HepG2 (cell line): ENCODE data around the gene NBEAL2. TPM values are rescaled to one million over a fixed set of nuclear protein-coding genes. Genes with fewer than 3 reads are reported as not detected.

ENCODE experiments used
- CREB1 ChIP-seq, 2 experiments: fragments of 450-650 bp in 1 of 2; IDR thresholded peaks; 2 replicates each; pipeline ENCODE4 v1.6.1; 2016 to 2017; ENCODE audit warnings: control low read depth in 1 of 2, mild to moderate bottlenecking in 1 of 2, missing compliant biosample characterization in 1 of 2, missing genetic modification characterization in 1 of 2
- EP300 ChIP-seq, 3 experiments: sonication (generic) in 1 of 3; formaldehyde crosslinking in 1 of 3; IDR thresholded peaks; 2 replicates each; pipeline versions ENCODE4 v1.5.1 to v1.6.1; 2011 to 2020; ENCODE audit warnings: low read depth in 2 of 3, low read length in 2 of 3, borderline replicate concordance in 1 of 3, improper control_type of control experiment in 1 of 3, mild to moderate bottlenecking in 1 of 3, missing genetic modification reagents in 1 of 3, moderate library complexity in 1 of 3
- HNF4A ChIP-seq: sonication (generic); formaldehyde crosslinking; IDR thresholded peaks from 2 replicates; pipeline ENCODE4 v1.4.0; 2020; ENCODE audit warnings: missing genetic modification reagents
- ISX ChIP-seq: sonication (generic); formaldehyde crosslinking; conservative IDR thresholded peaks from 2 replicates; pipeline ENCODE4 v1.5.0; 2020; ENCODE audit warnings: missing genetic modification reagents
- NFE2L2 ChIP-seq: fragments of 150-350 bp; IDR thresholded peaks from 2 replicates; pipeline ENCODE4 v1.6.1; 2014; ENCODE audit warnings: low read length
- PAX8 ChIP-seq: sonication (generic); formaldehyde crosslinking; IDR thresholded peaks from 2 replicates; pipeline ENCODE4 v1.8.0; 2022; ENCODE audit warnings: mild to moderate bottlenecking, missing genetic modification reagents, borderline replicate concordance
- RXRA ChIP-seq: sonication (generic); formaldehyde crosslinking; IDR thresholded peaks from 2 replicates; pipeline ENCODE4 v1.5.1; 2020; ENCODE audit warnings: missing genetic modification reagents
- RXRB ChIP-seq: IDR thresholded peaks from 2 replicates; pipeline ENCODE4 v1.6.1; 2016; ENCODE audit warnings: borderline replicate concordance, missing genetic modification reagents, missing compliant biosample characterization
- SALL1 ChIP-seq: sonication (generic); formaldehyde crosslinking; IDR thresholded peaks from 2 replicates; pipeline ENCODE4 v1.8.0; 2022; ENCODE audit warnings: mild to moderate bottlenecking, missing genetic modification reagents
- SMARCE1 ChIP-seq: fragments of 450-650 bp; IDR thresholded peaks from 2 replicates; pipeline ENCODE4 v1.6.1; 2017; ENCODE audit warnings: borderline replicate concordance
- XRCC5 ChIP-seq: fragments of 200-400 bp; formaldehyde crosslinking; optimal IDR thresholded peaks from 2 replicates; pipeline ENCODE3; 2017; ENCODE audit warnings: mild to moderate bottlenecking, low read length
- ZBTB38 ChIP-seq: sonication (generic); formaldehyde crosslinking; IDR thresholded peaks from 2 replicates; pipeline ENCODE4 v1.5.1; 2020; ENCODE audit warnings: mild to moderate bottlenecking, missing genetic modification reagents
- ZFY ChIP-seq: sonication (generic); formaldehyde crosslinking; IDR thresholded peaks from 2 replicates; pipeline ENCODE4 v1.4.0; 2020; ENCODE audit warnings: missing genetic modification reagents
- ZNF432 ChIP-seq: sonication (generic); formaldehyde crosslinking; IDR thresholded peaks from 2 replicates; pipeline ENCODE4 v1.5.0; 2020; ENCODE audit warnings: missing genetic modification reagents, mild to moderate bottlenecking, borderline replicate concordance
- ZSCAN29 ChIP-seq: sonication (generic); formaldehyde crosslinking; conservative IDR thresholded peaks from 2 replicates; pipeline ENCODE4 v1.4.0; 2020; ENCODE audit warnings: mild to moderate bottlenecking, missing genetic modification reagents
- polyA plus RNA-seq, 8 experiments: library from polyadenylated mRNA; depleted of rRNA in 3 of 8; stranded (reverse) in 7 of 8; unstranded in 1 of 8; fragments of >200 nt; fragmentation: Illumina TruSeq in 4 of 8; extraction: Trizol in 4 of 8; gene quantifications; 2 replicates each; pipeline versions ENCODE4 v1.2.1 to v1.2.3, GENCODE V29; 2011 to 2016; ENCODE audit warnings: low read depth in 4 of 8, missing spikeins in 1 of 8, mixed read lengths in 1 of 8; ENCODE audit not compliant: insufficient read depth in 1 of 8
- total RNA-seq, 5 experiments: library from RNA; depleted of rRNA; stranded (reverse); fragments of >200 nt; fragmentation: Illumina TruSeq; extraction: Trizol; gene quantifications; 2 replicates each; pipeline ENCODE4 v1.2.3, GENCODE V29; 2016; ENCODE audit warnings: low read depth in 1 of 5
- TF ChIP-seq, protein P1 (sequence below): sonication (generic); formaldehyde crosslinking; IDR thresholded peaks from 2 replicates; pipeline ENCODE4 v1.4.0; 2020; ENCODE audit warnings: missing genetic modification reagents, borderline replicate concordance
- TF ChIP-seq, protein P2 (sequence below): sonication (generic); formaldehyde crosslinking; IDR thresholded peaks from 2 replicates; pipeline ENCODE4 v1.8.1; 2023; ENCODE audit warnings: mild to moderate bottlenecking, missing genetic modification reagents
- TF ChIP-seq, protein P3 (sequence below): sonication (generic); formaldehyde crosslinking; IDR thresholded peaks from 2 replicates; pipeline ENCODE4 v1.5.1; 2020; ENCODE audit warnings: missing genetic modification reagents, mild to moderate bottlenecking, borderline replicate concordance
- TF ChIP-seq, protein P4 (sequence below): sonication (generic); formaldehyde crosslinking; IDR thresholded peaks from 2 replicates; pipeline ENCODE4 v1.4.0; 2020; ENCODE audit warnings: missing genetic modification reagents
- TF ChIP-seq, protein P5 (sequence below): sonication (generic); formaldehyde crosslinking; IDR thresholded peaks from 2 replicates; pipeline ENCODE4 v1.5.0; 2020; ENCODE audit warnings: mild to moderate bottlenecking, missing genetic modification reagents, moderate library complexity

Gene NBEAL2
- total and polyA plus RNA-seq, 2 of the 13 experiments (the other 11 are each of a cell fraction or from before 2014, with no cell fraction given) = 9.7 to 12.4 TPM

DNA sequence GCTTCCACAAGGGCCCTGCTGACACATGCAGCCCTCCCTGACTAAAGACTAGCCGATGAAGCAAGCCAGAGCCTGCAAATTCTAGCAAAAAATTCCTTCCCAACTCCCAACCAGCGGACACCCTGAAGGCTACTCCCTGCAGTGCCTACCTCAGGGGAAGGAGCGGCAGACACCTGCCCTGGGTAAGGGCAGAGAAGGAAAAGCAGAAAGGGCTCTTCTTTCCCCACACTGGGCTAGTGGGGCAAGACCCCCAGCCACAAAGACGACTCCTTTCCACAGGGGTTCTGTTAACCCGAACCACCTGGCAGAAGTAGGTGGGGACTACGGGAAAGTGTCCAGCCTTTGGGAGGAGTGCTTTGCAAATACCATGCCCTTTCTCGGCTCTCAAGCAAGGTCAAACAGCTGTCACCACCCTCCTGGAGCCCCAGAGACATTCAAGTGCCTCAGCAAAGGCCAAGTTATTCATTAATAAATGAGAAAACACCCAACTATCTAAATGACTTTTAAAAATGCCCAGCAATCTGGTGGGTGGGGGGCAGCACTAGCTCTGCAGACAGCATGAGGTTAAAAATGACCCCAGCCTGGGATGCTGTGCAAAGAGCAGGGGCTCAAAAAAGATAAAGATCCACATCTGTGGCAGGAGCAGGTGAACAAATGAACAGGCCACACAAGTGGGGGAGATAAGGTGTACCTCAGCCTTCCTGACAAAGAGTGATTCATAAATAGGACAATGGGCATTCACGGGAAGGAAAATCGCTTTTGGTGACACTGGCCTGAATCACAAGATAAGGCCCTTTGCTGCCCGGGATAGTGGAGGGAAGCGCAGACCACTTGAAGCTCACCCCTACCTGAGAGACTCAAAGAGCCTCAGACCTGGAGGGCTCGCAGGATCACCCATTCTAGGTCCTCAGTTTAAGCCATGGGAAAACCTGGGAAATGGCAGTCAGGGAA, 36.0 kb upstream of the NBEAL2 start (continued):
- TF ChIP-seq CREB1 (IDR thresholded peaks at IDR 0.05) (no peak), CREB1 (CRISPR knock-in tag; IDR thresholded peaks at IDR 0.05) (peak; percentile 56; the same call in 1 of the 2 replicates), ZBTB38 (no peak), XRCC5 (peak; percentile 51), NFE2L2 (no peak), ZNF432 (CRISPR knock-in tag) (no peak), ISX (CRISPR knock-in tag) (no peak), PAX8 (CRISPR knock-in tag) (no peak), SALL1 (CRISPR knock-in tag) (peak; percentile 65), RXRA (CRISPR knock-in tag) (peak; percentile 38; the same call in 1 of the 2 replicates), ZFY (CRISPR knock-in tag) (peak; percentile 43; the same call in 1 of the 2 replicates), ZSCAN29 (CRISPR knock-in tag) (0 out of 2 replicates have a peak, but pooled peaks have one; percentile 65), HNF4A (CRISPR knock-in tag) (peak; percentile 24; the same call in 1 of the 2 replicates), SMARCE1 (no peak), EP300 (IDR thresholded peaks at IDR 0.05; ENCODE audit: low read depth in 2 of 2, low read length in 2 of 2) (peak in 1 of 2 experiments; percentile 69; a peak in 2 of 4 replicates), EP300 (CRISPR knock-in tag; IDR thresholded peaks at IDR 0.05; ENCODE audit: borderline replicate concordance) (peak; percentile 72), RXRB (CRISPR knock-in tag) (peak; percentile 63)
- TF ChIP-seq, protein P1, sequence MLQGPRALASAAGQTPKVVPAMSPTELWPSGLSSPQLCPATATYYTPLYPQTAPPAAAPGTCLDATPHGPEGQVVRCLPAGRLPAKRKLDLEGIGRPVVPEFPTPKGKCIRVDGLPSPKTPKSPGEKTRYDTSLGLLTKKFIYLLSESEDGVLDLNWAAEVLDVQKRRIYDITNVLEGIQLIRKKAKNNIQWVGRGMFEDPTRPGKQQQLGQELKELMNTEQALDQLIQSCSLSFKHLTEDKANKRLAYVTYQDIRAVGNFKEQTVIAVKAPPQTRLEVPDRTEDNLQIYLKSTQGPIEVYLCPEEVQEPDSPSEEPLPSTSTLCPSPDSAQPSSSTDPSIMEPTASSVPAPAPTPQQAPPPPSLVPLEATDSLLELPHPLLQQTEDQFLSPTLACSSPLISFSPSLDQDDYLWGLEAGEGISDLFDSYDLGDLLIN = no peak
- TF ChIP-seq, protein P2, sequence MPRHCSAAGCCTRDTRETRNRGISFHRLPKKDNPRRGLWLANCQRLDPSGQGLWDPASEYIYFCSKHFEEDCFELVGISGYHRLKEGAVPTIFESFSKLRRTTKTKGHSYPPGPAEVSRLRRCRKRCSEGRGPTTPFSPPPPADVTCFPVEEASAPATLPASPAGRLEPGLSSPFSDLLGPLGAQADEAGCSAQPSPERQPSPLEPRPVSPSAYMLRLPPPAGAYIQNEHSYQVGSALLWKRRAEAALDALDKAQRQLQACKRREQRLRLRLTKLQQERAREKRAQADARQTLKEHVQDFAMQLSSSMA (CRISPR knock-in tag) = no peak
- TF ChIP-seq, protein P3, sequence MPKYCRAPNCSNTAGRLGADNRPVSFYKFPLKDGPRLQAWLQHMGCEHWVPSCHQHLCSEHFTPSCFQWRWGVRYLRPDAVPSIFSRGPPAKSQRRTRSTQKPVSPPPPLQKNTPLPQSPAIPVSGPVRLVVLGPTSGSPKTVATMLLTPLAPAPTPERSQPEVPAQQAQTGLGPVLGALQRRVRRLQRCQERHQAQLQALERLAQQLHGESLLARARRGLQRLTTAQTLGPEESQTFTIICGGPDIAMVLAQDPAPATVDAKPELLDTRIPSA (CRISPR knock-in tag) = no peak
- TF ChIP-seq, protein P4, sequence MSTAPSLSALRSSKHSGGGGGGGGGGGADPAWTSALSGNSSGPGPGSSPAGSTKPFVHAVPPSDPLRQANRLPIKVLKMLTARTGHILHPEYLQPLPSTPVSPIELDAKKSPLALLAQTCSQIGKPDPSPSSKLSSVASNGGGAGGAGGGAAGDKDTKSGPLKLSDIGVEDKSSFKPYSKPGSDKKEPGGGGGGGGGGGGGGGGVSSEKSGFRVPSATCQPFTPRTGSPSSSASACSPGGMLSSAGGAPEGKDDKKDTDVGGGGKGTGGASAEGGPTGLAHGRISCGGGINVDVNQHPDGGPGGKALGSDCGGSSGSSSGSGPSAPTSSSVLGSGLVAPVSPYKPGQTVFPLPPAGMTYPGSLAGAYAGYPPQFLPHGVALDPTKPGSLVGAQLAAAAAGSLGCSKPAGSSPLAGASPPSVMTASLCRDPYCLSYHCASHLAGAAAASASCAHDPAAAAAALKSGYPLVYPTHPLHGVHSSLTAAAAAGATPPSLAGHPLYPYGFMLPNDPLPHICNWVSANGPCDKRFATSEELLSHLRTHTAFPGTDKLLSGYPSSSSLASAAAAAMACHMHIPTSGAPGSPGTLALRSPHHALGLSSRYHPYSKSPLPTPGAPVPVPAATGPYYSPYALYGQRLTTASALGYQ = peak; percentile 51; the same call in 1 of the 2 replicates
- TF ChIP-seq, protein P5, sequence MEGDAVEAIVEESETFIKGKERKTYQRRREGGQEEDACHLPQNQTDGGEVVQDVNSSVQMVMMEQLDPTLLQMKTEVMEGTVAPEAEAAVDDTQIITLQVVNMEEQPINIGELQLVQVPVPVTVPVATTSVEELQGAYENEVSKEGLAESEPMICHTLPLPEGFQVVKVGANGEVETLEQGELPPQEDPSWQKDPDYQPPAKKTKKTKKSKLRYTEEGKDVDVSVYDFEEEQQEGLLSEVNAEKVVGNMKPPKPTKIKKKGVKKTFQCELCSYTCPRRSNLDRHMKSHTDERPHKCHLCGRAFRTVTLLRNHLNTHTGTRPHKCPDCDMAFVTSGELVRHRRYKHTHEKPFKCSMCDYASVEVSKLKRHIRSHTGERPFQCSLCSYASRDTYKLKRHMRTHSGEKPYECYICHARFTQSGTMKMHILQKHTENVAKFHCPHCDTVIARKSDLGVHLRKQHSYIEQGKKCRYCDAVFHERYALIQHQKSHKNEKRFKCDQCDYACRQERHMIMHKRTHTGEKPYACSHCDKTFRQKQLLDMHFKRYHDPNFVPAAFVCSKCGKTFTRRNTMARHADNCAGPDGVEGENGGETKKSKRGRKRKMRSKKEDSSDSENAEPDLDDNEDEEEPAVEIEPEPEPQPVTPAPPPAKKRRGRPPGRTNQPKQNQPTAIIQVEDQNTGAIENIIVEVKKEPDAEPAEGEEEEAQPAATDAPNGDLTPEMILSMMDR (CRISPR knock-in tag) = 0 out of 2 replicates have a peak, but pooled peaks have one; percentile 14
